Epithelial cell of proximal tubule (primary cell): ENCODE measurements around the gene SMCP. TPM values are rescaled to one million over a fixed set of nuclear protein-coding genes. Genes with fewer than 3 reads are reported as not detected.

Source experiments
- DNase-seq: peaks from one replicate; pipeline ENCODE4 v3.0.0-alpha.2; 2011; ENCODE audit warnings: low read depth
- H3K4me3 ChIP-seq: 2 replicates; pipeline ENCODE4 v1.5.1; 2011; ENCODE audit warnings: low read depth, mild to moderate bottlenecking, low read length
- total RNA-seq: library from RNA; depleted of rRNA; stranded (reverse); fragments of >200 nt; gene quantifications from 2 replicates; pipeline ENCODE4 v1.2.3, GENCODE V29; 2015
- TF ChIP-seq, protein P1 (sequence below): conservative IDR thresholded peaks from 2 replicates; pipeline ENCODE4 v1.5.1; 2012; ENCODE audit warnings: low read depth, mild to moderate bottlenecking, low read length

The SMCP gene
- total RNA-seq, 1 donor from 2014 or later = not detected

DNA sequence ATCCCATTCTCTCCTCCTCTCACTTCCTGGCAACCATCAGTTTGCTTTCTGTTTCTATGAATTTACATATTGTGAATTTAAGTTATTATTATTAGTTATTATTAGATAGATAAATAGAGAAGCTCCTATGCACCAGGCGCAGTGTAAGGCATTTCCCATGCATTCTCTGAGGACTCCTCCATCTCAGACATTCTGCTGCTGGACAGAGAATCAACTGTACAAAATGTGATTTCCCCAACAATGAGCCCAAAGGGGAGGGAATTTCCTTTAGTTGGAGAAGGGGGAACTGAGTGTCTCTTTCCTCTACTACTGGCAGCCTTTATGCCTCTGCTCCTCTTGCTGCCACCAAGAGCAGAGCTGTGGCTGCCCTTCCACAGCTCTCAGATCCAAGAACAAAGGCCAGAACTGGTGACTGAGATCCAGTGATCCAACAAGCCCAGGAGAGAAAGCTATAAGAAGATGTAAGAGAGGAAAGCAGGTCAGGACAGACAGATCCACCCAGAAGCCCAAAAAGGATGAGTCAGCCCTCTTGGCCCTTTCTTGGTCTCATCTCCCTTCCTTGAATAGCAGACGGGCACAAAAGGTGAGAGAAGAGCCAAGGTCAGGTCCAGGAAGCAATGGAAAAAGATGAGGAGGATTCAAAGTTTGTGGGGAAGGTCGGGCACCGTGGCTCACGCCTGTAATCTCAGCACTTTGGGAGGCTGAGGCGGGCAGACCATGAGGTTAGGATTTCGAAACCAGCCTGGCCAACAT lies 26.7 kb downstream of the SMCP start:
- no peak overlapping the region for H3K4me3 ChIP-seq
- TF ChIP-seq, protein P1, sequence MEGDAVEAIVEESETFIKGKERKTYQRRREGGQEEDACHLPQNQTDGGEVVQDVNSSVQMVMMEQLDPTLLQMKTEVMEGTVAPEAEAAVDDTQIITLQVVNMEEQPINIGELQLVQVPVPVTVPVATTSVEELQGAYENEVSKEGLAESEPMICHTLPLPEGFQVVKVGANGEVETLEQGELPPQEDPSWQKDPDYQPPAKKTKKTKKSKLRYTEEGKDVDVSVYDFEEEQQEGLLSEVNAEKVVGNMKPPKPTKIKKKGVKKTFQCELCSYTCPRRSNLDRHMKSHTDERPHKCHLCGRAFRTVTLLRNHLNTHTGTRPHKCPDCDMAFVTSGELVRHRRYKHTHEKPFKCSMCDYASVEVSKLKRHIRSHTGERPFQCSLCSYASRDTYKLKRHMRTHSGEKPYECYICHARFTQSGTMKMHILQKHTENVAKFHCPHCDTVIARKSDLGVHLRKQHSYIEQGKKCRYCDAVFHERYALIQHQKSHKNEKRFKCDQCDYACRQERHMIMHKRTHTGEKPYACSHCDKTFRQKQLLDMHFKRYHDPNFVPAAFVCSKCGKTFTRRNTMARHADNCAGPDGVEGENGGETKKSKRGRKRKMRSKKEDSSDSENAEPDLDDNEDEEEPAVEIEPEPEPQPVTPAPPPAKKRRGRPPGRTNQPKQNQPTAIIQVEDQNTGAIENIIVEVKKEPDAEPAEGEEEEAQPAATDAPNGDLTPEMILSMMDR = no peak
- no peak for DNase-seq

- no peak for DNase-seq
Observed at GRCh38 chr1:152906023-152906565, 28.0 kb downstream of the SMCP start.

DNA sequence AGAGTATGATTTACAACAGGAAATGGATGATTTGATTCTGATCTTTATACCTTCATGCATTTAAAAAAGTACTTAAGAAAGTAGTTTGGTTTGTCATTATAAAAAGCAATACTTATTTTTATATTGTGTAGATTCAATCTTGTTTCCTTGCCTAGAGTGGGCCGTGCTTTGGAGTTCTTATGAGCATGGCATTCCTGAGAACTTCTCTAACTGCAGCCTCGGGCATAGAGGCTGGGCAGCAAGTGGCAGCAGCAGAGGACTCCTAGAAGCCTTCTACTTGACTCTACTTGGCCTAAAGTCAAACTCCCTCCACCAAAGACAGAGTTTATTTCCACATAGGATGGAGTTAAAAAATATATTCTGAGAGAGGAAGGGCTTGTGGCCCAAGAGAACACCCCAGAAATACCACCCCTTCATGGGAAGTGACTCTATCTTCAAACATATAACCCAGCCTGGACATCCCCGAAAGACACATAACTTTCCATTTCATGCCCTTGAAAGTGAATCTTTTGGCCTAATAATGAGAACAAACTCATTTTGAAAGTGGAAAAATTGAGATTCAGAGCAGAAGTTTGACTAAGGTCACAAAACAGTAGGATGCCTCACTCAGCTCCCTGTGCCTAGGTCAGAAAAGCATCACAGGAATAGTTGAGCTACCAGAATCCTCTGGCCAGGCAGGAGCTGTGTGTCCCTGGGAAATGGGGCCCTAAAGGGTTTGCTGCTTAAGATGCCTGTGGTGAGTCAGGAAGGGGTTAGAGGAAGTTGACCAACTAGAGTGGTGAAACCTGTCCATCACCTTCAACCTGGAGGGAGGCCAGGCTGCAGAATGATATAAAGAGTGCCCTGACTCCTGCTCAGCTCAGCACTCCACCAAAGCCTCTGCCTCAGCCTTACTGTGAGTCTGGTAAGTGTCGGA lies 29.8 kb downstream of the SMCP start, which contains the start of gene IVL:
IVL (plus strand) TSS at position 861 of the 916 bp plus-strand sequence. CDS start 1,252 bp downstream, outside the sequence.
- TF ChIP-seq, protein P1 = no peak
- no peak within 1 kb of the TSS for H3K4me3 ChIP-seq
- no peak for DNase-seq

More at GRCh38 chr1:152906023-152906565, 28.0 kb downstream of the SMCP start:
- TF ChIP-seq, protein P1 = no peak
- no peak overlapping the region for H3K4me3 ChIP-seq

GRCh38 chr1:152909206-152909605 lies 31.1 kb downstream of the SMCP start:
- DNase-seq = no peak
- no peak overlapping the region for H3K4me3 ChIP-seq
- TF ChIP-seq, protein P1 = no peak

DNA sequence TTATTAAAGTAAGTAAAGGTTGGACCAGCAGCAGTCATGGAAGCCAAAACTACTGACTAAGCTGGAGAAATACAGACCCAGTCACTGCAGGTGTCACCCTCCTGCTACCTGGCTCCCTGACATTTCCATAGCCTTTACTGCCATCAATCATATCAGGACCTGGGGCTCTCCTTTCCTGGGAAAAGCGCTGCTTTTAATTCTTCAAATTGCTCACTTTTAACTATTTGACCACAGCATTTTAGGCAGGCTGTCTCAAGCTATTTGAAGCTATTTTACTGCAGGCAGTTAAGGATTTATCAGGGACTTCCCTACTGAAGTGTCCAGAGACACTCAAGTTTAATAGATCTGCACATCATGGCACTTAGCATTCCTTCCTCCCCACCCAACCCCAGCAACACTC lies 34.3 kb downstream of the SMCP start:
- DNase-seq = no peak
- H3K4me3 ChIP-seq = no peak overlapping the region
- TF ChIP-seq, protein P1 = no peak

DNA sequence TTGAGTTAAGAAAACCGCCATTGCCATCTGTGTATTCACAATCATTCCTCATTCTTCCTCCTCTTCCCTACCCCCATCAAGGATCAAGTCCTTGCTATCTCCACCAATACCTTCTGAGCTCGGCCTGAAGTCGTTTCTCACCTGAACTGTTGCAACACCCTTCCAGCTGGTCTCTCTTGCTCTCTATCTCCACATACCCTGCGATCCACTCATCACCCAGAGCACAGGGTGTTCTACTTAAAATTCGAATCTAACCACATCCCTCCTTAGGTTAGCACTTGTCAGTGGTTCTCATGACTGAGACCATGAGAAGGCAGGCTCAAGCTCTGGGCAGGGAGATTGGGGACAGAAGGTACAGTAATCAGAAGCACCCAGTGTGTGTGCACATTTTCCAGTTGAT lies 34.8 kb downstream of the SMCP start:
- TF ChIP-seq, protein P1 = no peak

More for the DNA sequence above, 34.8 kb downstream of the SMCP start:
- no peak overlapping the region for H3K4me3 ChIP-seq
- no peak for DNase-seq
